Body of pancreas (tissue), 4 donors: ENCODE results near the gene SELENBP1. TPM values are rescaled to one million over a fixed set of nuclear protein-coding genes. Genes with fewer than 3 reads are reported as not detected.
"Not testable (repeated sequence)": the region's sequence is repeated elsewhere in the genome, so short reads cannot be mapped to it uniquely, and the experiment has no call there.

ENCODE experiments used
- ATAC-seq: fragments of 150-250 bp; one replicate; pipeline ENCODE4 v1.9.1; 2016
- DNase-seq, 4 donors: peaks; one replicate each; pipeline ENCODE4 v3.0.0-alpha.2; 2019
- H3K27ac ChIP-seq, 4 donors: fragments of 200-600 bp; sonication (generic); 1 replicate in 3 of 4; 2 replicates in 1 of 4; pipeline versions ENCODE4 v1.5.1 to v1.6.1; 2016 to 2019; ENCODE audit warnings: mild to moderate bottlenecking in 1 of 4, mixed read lengths in 1 of 4, moderate library complexity in 1 of 4
- H3K27me3 ChIP-seq, 2 donors: fragments of 200-600 bp; sonication (generic); one replicate each; pipeline ENCODE4 v1.6.0; 2016; ENCODE audit warnings: mild to moderate bottlenecking in 1 of 2
- H3K36me3 ChIP-seq, 2 donors: fragments of 200-600 bp; sonication (generic); replicated peaks in 1 of 2; 2 replicates each; pipeline ENCODE4 v1.5.1; 2016; ENCODE audit warnings: low read depth in 2 of 2; ENCODE audit not compliant: insufficient read depth in 1 of 2
- H3K4me1 ChIP-seq: fragments of 200-600 bp; sonication (generic); one replicate; pipeline ENCODE4 v1.6.0; 2016
- H3K4me3 ChIP-seq, 2 donors: fragments of 200-600 bp; sonication (generic); 1 replicate in 1 of 2; 2 replicates in 1 of 2; pipeline ENCODE4 v1.5.1; 2016 to 2019
- H3K9me3 ChIP-seq, 3 donors: fragments of 200-600 bp; sonication (generic); 1 replicate in 2 of 3; 2 replicates in 1 of 3; pipeline ENCODE4 v1.5.1; 2016
- CTCF ChIP-seq, 7 experiments: fragments of 450-650 bp in 4 of 7; fragments of 200-600 bp in 3 of 7; sonication (generic) in 3 of 7; IDR thresholded peaks; one replicate each; pipeline ENCODE4 v1.5.1; 2016 to 2019; ENCODE audit warnings: antibody characterized with exemption in 7 of 7
- POLR2A ChIP-seq, 3 donors: fragments of 450-650 bp; IDR thresholded peaks; one replicate each; pipeline ENCODE4 v1.6.1; 2016; ENCODE audit warnings: antibody characterized with exemption in 3 of 3, mild to moderate bottlenecking in 2 of 3
- WGBS, 2 donors: methylation state at CpG; one replicate each; pipeline ENCODE4 v1.1.5; 2017; 5-methylcytosine and 5-hydroxymethylcytosine counted together
- intact Hi-C: fragments of 100-400 bp; cut with DNase I; formaldehyde crosslinking; loops from one replicate; pipeline ENCODE4 v1.15.1; 2023
- total RNA-seq, 2 donors: library from RNA; depleted of rRNA; stranded (reverse); fragments of >200 nt; gene quantifications; one replicate each; pipeline ENCODE4 v1.1.0, GENCODE V29; 2016

Gene SELENBP1
- total RNA-seq, 2 donors from 2014 or later: 52.1 to 106 TPM

DNA sequence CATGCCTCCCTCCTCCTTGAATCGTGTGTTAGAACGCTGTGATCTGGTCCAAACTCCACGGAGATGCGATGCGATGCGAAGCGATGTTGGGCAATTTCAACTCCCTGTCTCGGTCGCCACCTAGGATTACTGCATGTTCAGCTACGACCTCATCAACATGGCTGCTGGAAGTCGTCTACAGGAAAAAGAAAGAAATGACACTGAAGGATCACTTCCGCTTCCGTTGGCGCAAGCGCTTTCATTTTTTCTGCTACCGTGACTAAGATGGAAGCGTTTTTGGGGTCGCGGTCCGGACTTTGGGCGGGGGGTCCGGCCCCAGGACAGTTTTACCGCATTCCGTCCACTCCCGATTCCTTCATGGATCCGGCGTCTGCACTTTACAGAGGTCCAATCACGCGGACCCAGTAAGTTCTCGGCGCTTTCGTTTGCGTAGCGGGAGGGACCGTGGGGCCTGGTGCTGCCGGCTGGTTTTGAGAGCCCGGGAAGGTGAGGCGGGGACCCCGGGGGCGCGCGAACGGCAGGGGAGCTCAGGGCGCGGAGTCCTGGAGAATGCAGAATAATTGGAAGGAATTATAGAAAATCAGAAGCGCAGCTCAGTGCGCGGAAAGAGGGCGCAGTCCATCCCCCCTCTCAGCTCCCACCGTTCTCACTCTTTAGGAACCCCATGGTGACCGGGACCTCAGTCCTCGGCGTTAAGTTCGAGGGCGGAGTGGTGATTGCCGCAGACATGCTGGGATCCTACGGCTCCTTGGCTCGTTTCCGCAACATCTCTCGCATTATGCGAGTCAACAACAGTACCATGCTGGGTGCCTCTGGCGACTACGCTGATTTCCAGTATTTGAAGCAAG lies 27.0 kb upstream of the SELENBP1 start, which contains the start of gene PSMB4:
Gene PSMB4 (plus strand): TSS at position 250 of the 848 bp plus-strand sequence. CDS start 15 bp downstream, at position 265.
- H3K4me3 ChIP-seq: peak within 1 kb of the TSS; percentile 54 to 69
- peaks cover 0 to 3% of the 10 kb centered on the region in 2 donors for H3K36me3 ChIP-seq
- 0% methylated on average over 47 to 63 of the region's 63 CpGs for WGBS, 2 donors
- no peaks in the 10 kb centered on the region for H3K9me3 ChIP-seq
- intact Hi-C loops: loop anchor here (5.0 kb wide), 1 partner anchor 97 kb away; no protein-coding TSS in a partner anchor
- DNase-seq (peak; percentile 84 to 93 (median 87)), ATAC-seq (peak; percentile 98)
- H3K27me3 ChIP-seq: no peaks in the 10 kb centered on the region
- peak within 1 kb of the TSS; percentile 66 to 85 (median 80) for H3K27ac ChIP-seq
- peaks cover 18% of the 10 kb centered on the region for H3K4me1 ChIP-seq
- TF ChIP-seq POLR2A (IDR thresholded peaks at IDR 0.05): peak; percentile 39 to 80 (median 80)
- TF ChIP-seq CTCF (IDR thresholded peaks at IDR 0.05): peak in 5 of 7 experiments; percentile 9 to 63 (median 53)

- H3K27me3 ChIP-seq, H3K9me3 ChIP-seq, DNase-seq, H3K4me3 ChIP-seq, H3K27ac ChIP-seq, H3K36me3 ChIP-seq, intact Hi-C loops, ATAC-seq: not testable (repeated sequence)
- WGBS, 2 donors: 62 to 67% methylated on average over 5 of the region's 5 CpGs
- peaks cover 16% of the 10 kb centered on the region for H3K4me1 ChIP-seq
These were observed 23.8 kb upstream of the SELENBP1 start for GRCh38 chr1:151396265-151396664.

GRCh38 chr1:151393583-151393982 lies 21.1 kb upstream of the SELENBP1 start:
- ATAC-seq: no peak
- H3K4me1 ChIP-seq: no peaks in the 10 kb centered on the region
- no peak overlapping the region for H3K27ac ChIP-seq
- intact Hi-C loops: no loop called here
- H3K9me3 ChIP-seq: no peaks in the 10 kb centered on the region
- no peak overlapping the region for H3K4me3 ChIP-seq
- no peaks in the 10 kb centered on the region for H3K27me3 ChIP-seq
- TF ChIP-seq CTCF (IDR thresholded peaks at IDR 0.05): no peak
- no peak for TF ChIP-seq POLR2A (IDR thresholded peaks at IDR 0.05)
- no peaks in the 10 kb centered on the region for H3K36me3 ChIP-seq
- DNase-seq: no peak

DNA sequence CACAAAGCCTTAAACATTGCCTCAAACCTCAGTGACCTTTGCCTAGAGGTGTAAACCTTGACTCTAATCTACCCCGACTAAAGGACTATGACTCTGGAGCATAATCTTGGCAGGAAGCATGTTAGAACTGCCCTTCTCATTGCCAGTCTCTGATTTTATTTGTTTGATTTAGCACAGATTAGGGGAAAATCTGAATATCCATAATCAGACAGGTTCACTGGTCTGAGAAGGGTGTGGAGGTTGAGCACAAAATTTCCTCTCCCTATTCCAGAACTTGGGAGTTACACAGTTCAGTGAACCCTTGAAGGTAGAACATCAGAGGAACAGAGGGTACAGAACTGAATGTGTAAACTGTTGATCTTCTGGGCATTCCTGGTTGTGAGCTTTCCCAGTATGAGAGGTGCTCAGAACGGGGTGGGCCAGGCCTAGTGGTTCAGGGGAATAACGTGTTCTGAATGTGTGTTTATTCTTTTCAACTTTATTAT lies 18.6 kb upstream of the SELENBP1 start:
- Histone ChIP-seq H3K4me1 (no peaks in the 10 kb centered on the region), H3K36me3 (no peaks in the 10 kb centered on the region), H3K4me3 (no peak overlapping the region), H3K9me3 (no peaks in the 10 kb centered on the region), H3K27ac (no peak overlapping the region), H3K27me3 (no peaks in the 10 kb centered on the region)
- ATAC-seq (no peak), DNase-seq (no peak)
- WGBS, 2 donors: 58 to 73% methylated on average over 3 of the region's 3 CpGs
- intact Hi-C loops: no loop called here
- no peak for TF ChIP-seq POLR2A (IDR thresholded peaks at IDR 0.05)
- TF ChIP-seq CTCF (IDR thresholded peaks at IDR 0.05): no peak

DNA sequence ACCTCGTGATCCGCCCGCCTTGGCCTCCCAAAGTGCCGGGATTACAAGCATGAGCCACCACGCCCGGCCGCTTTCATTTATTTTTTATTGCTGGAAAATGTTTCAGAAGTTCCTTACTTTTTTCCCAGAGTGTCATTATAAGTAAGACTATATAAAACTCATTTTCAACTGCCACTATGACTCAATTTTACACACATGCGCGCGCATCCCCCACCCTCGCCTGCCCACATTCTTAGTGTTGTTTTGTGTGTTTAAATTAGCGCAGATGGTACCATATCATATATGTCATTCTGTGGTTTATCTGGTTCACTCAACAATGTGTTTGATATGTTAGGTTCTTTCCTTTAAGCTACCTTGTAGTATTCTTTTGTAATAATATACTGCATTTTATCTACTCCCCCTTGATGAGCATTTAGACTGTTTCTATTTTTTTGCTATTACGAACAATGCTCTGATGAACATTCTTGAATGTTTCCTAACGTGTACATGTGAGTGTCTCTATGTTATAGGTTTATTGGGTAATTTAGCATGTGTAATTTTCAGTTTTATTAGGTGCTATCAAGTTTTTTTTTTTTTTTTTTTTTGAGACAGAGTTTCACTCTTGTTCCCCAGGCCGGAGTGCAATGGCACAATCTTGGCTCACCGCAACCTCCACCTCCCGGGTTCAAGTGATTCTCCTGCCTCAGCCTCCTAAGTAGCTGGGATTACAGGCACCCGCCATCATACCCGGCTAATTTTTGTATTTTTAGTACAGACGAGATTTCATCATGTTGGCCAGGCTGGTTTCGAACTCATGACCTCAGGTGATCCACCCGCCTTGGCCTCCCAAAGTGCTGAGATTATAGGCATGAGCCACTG lies 17.9 kb upstream of the SELENBP1 start:
- 88 to 91% methylated on average over 22 of the region's 22 CpGs for WGBS, 2 donors
- H3K27me3 ChIP-seq, intact Hi-C loops, H3K4me1 ChIP-seq, ATAC-seq, H3K36me3 ChIP-seq, DNase-seq, H3K27ac ChIP-seq, H3K9me3 ChIP-seq, H3K4me3 ChIP-seq: not testable (repeated sequence)
